GM19397 (cell line): ENCODE measurements around the gene NPPC.
"Not testable (repeated sequence)": the region's sequence is repeated elsewhere in the genome, so short reads cannot be mapped to it uniquely, and the experiment has no call there.

Experiments used
- ATAC-seq: cut with Tn5 transposase; IDR thresholded peaks from one replicate; pipeline ENCODE4 v1.9.1; 2021; ENCODE audit warnings: mild to moderate bottlenecking, moderate library complexity; ENCODE audit not compliant: unreplicated experiment

NPPC gene

GRCh38 chr2:231926180-231926741, at the start of gene NPPC:
TSS of gene NPPC (minus strand) at chr2:231926396. CDS start at chr2:231926249, 147 bp downstream.
- ATAC-seq = no peak

- no peak for ATAC-seq
These were observed 48.8 kb upstream of the NPPC start for GRCh38 chr2:231975001-231975400.

GRCh38 chr2:231970461-231970860, 44.3 kb upstream of the NPPC start:
- no peak for ATAC-seq

- ATAC-seq = no peak
These were observed 42.6 kb upstream of the NPPC start for GRCh38 chr2:231968820-231969219.

- no peak for ATAC-seq
These were observed 40.7 kb upstream of the NPPC start for GRCh38 chr2:231966886-231967285.

- no peak for ATAC-seq
These were observed 38.9 kb upstream of the NPPC start for GRCh38 chr2:231965102-231965501.

- ATAC-seq = peak; percentile 95
These were observed 35.4 kb upstream of the NPPC start, which contains the start of gene DIS3L2 for GRCh38 chr2:231961349-231962166. TSS of gene DIS3L2 (plus strand) at chr2:231961713. CDS start at chr2:232014928, 53,215 bp downstream.

- no peak for ATAC-seq
These were observed 34.7 kb upstream of the NPPC start for GRCh38 chr2:231960810-231961348.

GRCh38 chr2:231957913-231958763, 31.9 kb upstream of the NPPC start:
- no peak for ATAC-seq

- no peak for ATAC-seq
These were observed 29.7 kb upstream of the NPPC start for GRCh38 chr2:231955758-231956472.

GRCh38 chr2:231951452-231952035, 25.3 kb upstream of the NPPC start:
- no peak for ATAC-seq

GRCh38 chr2:231947694-231948093, 21.5 kb upstream of the NPPC start:
- ATAC-seq = no peak

GRCh38 chr2:231947112-231947511, 20.9 kb upstream of the NPPC start:
- ATAC-seq = not testable (repeated sequence)

GRCh38 chr2:231946241-231946814, 20.1 kb upstream of the NPPC start:
- no peak for ATAC-seq

GRCh38 chr2:231942180-231942579, 16.0 kb upstream of the NPPC start:
- ATAC-seq = no peak

GRCh38 chr2:231941673-231942072, 15.5 kb upstream of the NPPC start:
- ATAC-seq = no peak

GRCh38 chr2:231940795-231941194, 14.6 kb upstream of the NPPC start:
- ATAC-seq = no peak

- ATAC-seq = no peak
These were observed 12.8 kb upstream of the NPPC start for GRCh38 chr2:231939022-231939421.

- ATAC-seq = no peak
These were observed 10.9 kb upstream of the NPPC start for GRCh38 chr2:231937057-231937456.

- no peak for ATAC-seq
These were observed 10.3 kb upstream of the NPPC start for GRCh38 chr2:231936491-231936890.
